HCT116 (cell line): ENCODE results near the gene LCN6. TPM values are rescaled to one million over a fixed set of nuclear protein-coding genes. Genes with fewer than 3 reads are reported as not detected.
A peak's percentile ranks its signal among the peaks of the same experiment; 100 is the strongest.

Experiments
- ATAC-seq: fragments of 200-7000 bp; cut with Tn5 transposase; 2 replicates; pipeline ENCODE4 v1.9.1; 2020; ENCODE audit warnings: mild to moderate bottlenecking, moderate library complexity
- BruUV-seq: library from RNA; stranded (reverse); fragments of 400-500 nt; replicated peaks from 2 replicates; lab custom pipeline; 2021; lab: Mats Ljungman, UMichigan
- CTCF ChIA-PET: fragments of 300-600 bp; sonication (Branson Sonifier 250); formaldehyde crosslinking; loops from one replicate; lab custom pipeline; 2021; ENCODE audit warnings: antibody characterized with exemption; lab: Charles Lee
- POLR2A ChIA-PET: fragments of 300-600, 350-600 bp; sonication (Branson Sonifier 250); formaldehyde crosslinking; loops from one replicate; lab custom pipeline; 2021; ENCODE audit warnings: antibody characterized with exemption; lab: Charles Lee
- RAD21 ChIA-PET, 2 experiments: fragments of 300-600 bp; sonication (Branson Sonifier 250); formaldehyde crosslinking; loops; one replicate each; lab custom pipeline; 2023; ENCODE audit warnings: low total read pairs in 2 of 2; ENCODE audit not compliant: uncharacterized antibody in 2 of 2, unreplicated experiment in 2 of 2, low non-redundant PET in 1 of 2; lab: Charles Lee
- DNase-seq: peaks from one replicate; pipeline ENCODE4 v3.0.0-alpha.2; 2010; ENCODE audit warnings: low read depth, low spot score
- H2AFZ ChIP-seq: fragments of 200-600 bp; shearing (Covaris generic), sonication (generic); 2 replicates; pipeline ENCODE4 v1.6.1; 2017; ENCODE audit warnings: low read depth, mixed run types, mixed read lengths, antibody characterized with exemption, low read length; ENCODE audit not compliant: poor library complexity, severe bottlenecking
- H3K27ac ChIP-seq: 2 replicates; pipeline ENCODE4 v1.5.1; 2012; ENCODE audit warnings: low read depth, low read length
- H3K27me3 ChIP-seq: fragments of 200-600 bp; sonication (generic); 2 replicates; pipeline ENCODE4 v1.6.1; 2016; ENCODE audit warnings: mixed run types, low read length, mixed read lengths; ENCODE audit not compliant: insufficient read depth
- H3K36me3 ChIP-seq, 2 experiments: fragments of 200-500 bp in 1 of 2; fragments of 200-600 bp in 1 of 2; sonication (Bioruptor generic) in 1 of 2; sonication (generic) in 1 of 2; 2 replicates each; pipeline versions ENCODE4 v1.5.1 to v1.6.1; 2014 to 2016; ENCODE audit warnings: low read length in 2 of 2, inconsistent platforms in 1 of 2, mixed read lengths in 1 of 2, mixed run types in 1 of 2; ENCODE audit not compliant: insufficient read depth in 2 of 2, control insufficient read depth in 1 of 2
- H3K4me1 ChIP-seq, 2 experiments: fragments of 200-600 bp in 1 of 2; sonication (generic) in 1 of 2; 2 replicates each; pipeline versions ENCODE4 v1.5.1 to v1.6.1; 2012 to 2017; ENCODE audit warnings: low read length in 2 of 2, inconsistent platforms in 1 of 2, mild to moderate bottlenecking in 1 of 2, mixed read lengths in 1 of 2, mixed run types in 1 of 2, moderate library complexity in 1 of 2; ENCODE audit not compliant: insufficient read depth in 2 of 2, control insufficient read depth in 1 of 2
- H3K4me2 ChIP-seq: fragments of 200-600 bp; sonication (generic); 2 replicates; pipeline ENCODE4 v1.6.1; 2017; ENCODE audit warnings: mixed run types, low read length, mixed read lengths
- H3K4me3 ChIP-seq, 2 experiments: fragments of 200-600 bp in 1 of 2; sonication (generic) in 1 of 2; replicated peaks in 1 of 2; 2 replicates each; pipeline ENCODE4 v1.5.1; 2011 to 2016; ENCODE audit warnings: low read length in 2 of 2, control low read depth in 1 of 2, low read depth in 1 of 2, mild to moderate bottlenecking in 1 of 2, mixed read lengths in 1 of 2, mixed run types in 1 of 2
- H3K79me2 ChIP-seq: fragments of 200-600 bp; sonication (generic); 2 replicates; pipeline ENCODE4 v1.6.1; 2017; ENCODE audit warnings: mild to moderate bottlenecking, mixed run types, low read length, moderate library complexity, mixed read lengths; ENCODE audit not compliant: insufficient read depth
- H3K9ac ChIP-seq: fragments of 200-600 bp; sonication (generic); 2 replicates; pipeline ENCODE4 v1.6.1; 2016; ENCODE audit warnings: low read length, mixed read lengths
- H3K9me2 ChIP-seq: fragments of 200-600 bp; sonication (generic), shearing (Covaris generic); 2 replicates; pipeline ENCODE4 v1.6.1; 2017; ENCODE audit warnings: mixed run types, mild to moderate bottlenecking, moderate library complexity; ENCODE audit not compliant: insufficient read depth
- H3K9me3 ChIP-seq, 2 experiments: fragments of 200-500 bp in 1 of 2; fragments of 200-600 bp in 1 of 2; sonication (Bioruptor generic) in 1 of 2; sonication (generic) in 1 of 2; 2 replicates each; pipeline ENCODE4 v1.6.1; 2014 to 2017; ENCODE audit warnings: low read length in 2 of 2, mixed read lengths in 2 of 2, inconsistent platforms in 1 of 2, low read depth in 1 of 2, mild to moderate bottlenecking in 1 of 2, mixed run types in 1 of 2, moderate library complexity in 1 of 2; ENCODE audit not compliant: control insufficient read depth in 1 of 2, insufficient read depth in 1 of 2
- H4K20me1 ChIP-seq: fragments of 200-600 bp; sonication (generic), shearing (Covaris generic); 2 replicates; pipeline ENCODE4 v1.6.1; 2017; ENCODE audit warnings: mixed run types, mild to moderate bottlenecking, moderate library complexity; ENCODE audit not compliant: insufficient read depth
- CBX3 ChIP-seq: IDR thresholded peaks from 2 replicates; pipeline ENCODE4 v1.6.1; 2012; ENCODE audit warnings: low read depth
- EGR1 ChIP-seq: IDR thresholded peaks from 2 replicates; pipeline ENCODE4 v1.6.1; 2012; ENCODE audit warnings: low read depth
- EZH2phosphoT487 ChIP-seq: fragments of 200-600 bp; IDR thresholded peaks from 2 replicates; pipeline ENCODE4 v1.6.1; 2018; ENCODE audit warnings: antibody characterized with exemption, borderline replicate concordance
- JUND ChIP-seq: IDR thresholded peaks from 2 replicates; pipeline ENCODE4 v1.6.1; 2012
- POLR2AphosphoS5 ChIP-seq: IDR thresholded peaks from 2 replicates; pipeline ENCODE4 v1.6.1; 2011; ENCODE audit warnings: mild to moderate bottlenecking, low read depth, low read length, moderate library complexity
- TCF7L2 ChIP-seq: IDR thresholded peaks from 2 replicates; pipeline ENCODE4 v1.7.0; 2011; ENCODE audit warnings: borderline replicate concordance, inconsistent platforms; ENCODE audit not compliant: insufficient read depth, insufficient read length; ENCODE audit errors: extremely low read depth
- YY1 ChIP-seq: IDR thresholded peaks from 2 replicates; pipeline ENCODE4 v1.6.1; 2011; ENCODE audit warnings: low read length, low read depth, moderate library complexity, mild to moderate bottlenecking; ENCODE audit not compliant: insufficient replicate concordance; ENCODE audit errors: extremely low read depth
- ZFX ChIP-seq: fragments of 450-650 bp; IDR thresholded peaks from 2 replicates; pipeline ENCODE4 v1.6.1; 2017
- ZNF274 ChIP-seq: fragments of 200-500 bp; sonication (Bioruptor generic); IDR thresholded peaks from 2 replicates; pipeline ENCODE4 v1.6.1; 2014; ENCODE audit warnings: mild to moderate bottlenecking, low read depth, low read length, inconsistent platforms
- intact Hi-C: fragments of 100-400 bp; cut with micrococcal nuclease; formaldehyde crosslinking; loops from 2 replicates; pipeline ENCODE4 v1.10.0; 2022
- total RNA-seq: library from RNA; stranded (reverse); gene quantifications from one replicate; pipeline ENCODE4 v1.2.1, GENCODE V29; 2021; ENCODE audit not compliant: unreplicated experiment
- TF ChIP-seq, protein P1 (sequence below), 3 experiments: fragments of 200-600 bp in 1 of 3; sonication (generic) in 1 of 3; IDR thresholded peaks in 2 of 3; conservative IDR thresholded peaks in 1 of 3; 2 replicates each; pipeline ENCODE4 v1.5.1; 2012 to 2017; ENCODE audit warnings: low read depth in 2 of 3, low read length in 2 of 3, antibody characterized with exemption in 1 of 3, borderline replicate concordance in 1 of 3, control low read depth in 1 of 3, mild to moderate bottlenecking in 1 of 3, mixed read lengths in 1 of 3, mixed run types in 1 of 3, moderate library complexity in 1 of 3; ENCODE audit not compliant: insufficient read depth in 1 of 3
- TF ChIP-seq, protein P2 (sequence below): IDR thresholded peaks from 2 replicates; pipeline ENCODE4 v1.6.1; 2012; ENCODE audit warnings: low read depth
- TF ChIP-seq, protein P3 (sequence below): IDR thresholded peaks from 2 replicates; pipeline ENCODE4 v1.6.1; 2012

LCN6 gene
- total RNA-seq, 1 experiment from 2014 or later = not detected

DNA sequence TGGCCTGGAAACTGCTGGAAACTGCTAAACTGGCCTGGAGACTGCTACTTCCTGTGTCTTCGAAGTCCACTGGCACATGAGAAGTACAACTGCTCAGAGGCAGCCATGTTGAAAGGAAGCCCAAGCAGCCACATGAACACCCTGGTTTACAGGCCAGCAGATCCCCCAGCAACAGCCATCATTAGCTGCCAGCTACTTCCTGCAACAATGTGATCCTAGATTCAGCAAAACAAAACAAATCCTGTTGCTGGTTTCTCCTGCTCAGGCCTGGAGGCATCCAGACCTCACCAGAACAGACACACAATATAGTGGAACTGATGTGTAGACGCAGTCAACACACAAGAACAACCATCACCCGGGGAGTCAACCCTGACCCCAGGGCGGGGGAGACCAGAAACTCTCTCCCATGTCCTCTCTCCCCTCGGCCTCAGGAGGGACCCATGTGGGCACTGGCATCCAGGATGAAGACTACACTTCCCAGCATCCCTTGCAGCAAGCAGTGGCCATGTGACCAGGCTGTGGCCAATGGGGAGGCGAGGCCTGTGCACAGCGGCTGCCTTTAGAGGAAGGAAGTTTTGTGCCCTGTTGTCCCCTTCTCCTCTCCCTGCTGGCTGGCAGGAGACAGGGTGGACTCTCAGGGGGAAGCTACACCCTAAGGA lies 25.2 kb upstream of the LCN6 start:
- TF ChIP-seq TCF7L2 = no peak
- TF ChIP-seq JUND = no peak
- TF ChIP-seq POLR2AphosphoS5 = no peak
- TF ChIP-seq, protein P1, sequence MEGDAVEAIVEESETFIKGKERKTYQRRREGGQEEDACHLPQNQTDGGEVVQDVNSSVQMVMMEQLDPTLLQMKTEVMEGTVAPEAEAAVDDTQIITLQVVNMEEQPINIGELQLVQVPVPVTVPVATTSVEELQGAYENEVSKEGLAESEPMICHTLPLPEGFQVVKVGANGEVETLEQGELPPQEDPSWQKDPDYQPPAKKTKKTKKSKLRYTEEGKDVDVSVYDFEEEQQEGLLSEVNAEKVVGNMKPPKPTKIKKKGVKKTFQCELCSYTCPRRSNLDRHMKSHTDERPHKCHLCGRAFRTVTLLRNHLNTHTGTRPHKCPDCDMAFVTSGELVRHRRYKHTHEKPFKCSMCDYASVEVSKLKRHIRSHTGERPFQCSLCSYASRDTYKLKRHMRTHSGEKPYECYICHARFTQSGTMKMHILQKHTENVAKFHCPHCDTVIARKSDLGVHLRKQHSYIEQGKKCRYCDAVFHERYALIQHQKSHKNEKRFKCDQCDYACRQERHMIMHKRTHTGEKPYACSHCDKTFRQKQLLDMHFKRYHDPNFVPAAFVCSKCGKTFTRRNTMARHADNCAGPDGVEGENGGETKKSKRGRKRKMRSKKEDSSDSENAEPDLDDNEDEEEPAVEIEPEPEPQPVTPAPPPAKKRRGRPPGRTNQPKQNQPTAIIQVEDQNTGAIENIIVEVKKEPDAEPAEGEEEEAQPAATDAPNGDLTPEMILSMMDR (IDR thresholded peaks at IDR 0.05 in 2 of 3, conservative IDR thresholded peaks at IDR 0.05 in 1 of 3; ENCODE audit: borderline replicate concordance in 1 of 3, insufficient read depth in 1 of 3, low read depth in 2 of 3, low read length in 2 of 3) = no peak
- TF ChIP-seq, protein P2, sequence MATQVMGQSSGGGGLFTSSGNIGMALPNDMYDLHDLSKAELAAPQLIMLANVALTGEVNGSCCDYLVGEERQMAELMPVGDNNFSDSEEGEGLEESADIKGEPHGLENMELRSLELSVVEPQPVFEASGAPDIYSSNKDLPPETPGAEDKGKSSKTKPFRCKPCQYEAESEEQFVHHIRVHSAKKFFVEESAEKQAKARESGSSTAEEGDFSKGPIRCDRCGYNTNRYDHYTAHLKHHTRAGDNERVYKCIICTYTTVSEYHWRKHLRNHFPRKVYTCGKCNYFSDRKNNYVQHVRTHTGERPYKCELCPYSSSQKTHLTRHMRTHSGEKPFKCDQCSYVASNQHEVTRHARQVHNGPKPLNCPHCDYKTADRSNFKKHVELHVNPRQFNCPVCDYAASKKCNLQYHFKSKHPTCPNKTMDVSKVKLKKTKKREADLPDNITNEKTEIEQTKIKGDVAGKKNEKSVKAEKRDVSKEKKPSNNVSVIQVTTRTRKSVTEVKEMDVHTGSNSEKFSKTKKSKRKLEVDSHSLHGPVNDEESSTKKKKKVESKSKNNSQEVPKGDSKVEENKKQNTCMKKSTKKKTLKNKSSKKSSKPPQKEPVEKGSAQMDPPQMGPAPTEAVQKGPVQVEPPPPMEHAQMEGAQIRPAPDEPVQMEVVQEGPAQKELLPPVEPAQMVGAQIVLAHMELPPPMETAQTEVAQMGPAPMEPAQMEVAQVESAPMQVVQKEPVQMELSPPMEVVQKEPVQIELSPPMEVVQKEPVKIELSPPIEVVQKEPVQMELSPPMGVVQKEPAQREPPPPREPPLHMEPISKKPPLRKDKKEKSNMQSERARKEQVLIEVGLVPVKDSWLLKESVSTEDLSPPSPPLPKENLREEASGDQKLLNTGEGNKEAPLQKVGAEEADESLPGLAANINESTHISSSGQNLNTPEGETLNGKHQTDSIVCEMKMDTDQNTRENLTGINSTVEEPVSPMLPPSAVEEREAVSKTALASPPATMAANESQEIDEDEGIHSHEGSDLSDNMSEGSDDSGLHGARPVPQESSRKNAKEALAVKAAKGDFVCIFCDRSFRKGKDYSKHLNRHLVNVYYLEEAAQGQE = no peak
- TF ChIP-seq, protein P3, sequence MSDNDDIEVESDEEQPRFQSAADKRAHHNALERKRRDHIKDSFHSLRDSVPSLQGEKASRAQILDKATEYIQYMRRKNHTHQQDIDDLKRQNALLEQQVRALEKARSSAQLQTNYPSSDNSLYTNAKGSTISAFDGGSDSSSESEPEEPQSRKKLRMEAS = 0 out of 2 replicates have a peak, but pooled peaks have one; percentile 33
- TF ChIP-seq ZFX = no peak
- TF ChIP-seq EGR1 = no peak
- TF ChIP-seq EZH2phosphoT487 = no peak
- peak; percentile 54; the same call in 1 of the 2 replicates for TF ChIP-seq CBX3
- peak; percentile 67 for TF ChIP-seq YY1
- TF ChIP-seq ZNF274 = no peak
- DNase-seq (no peak), ATAC-seq (peak; percentile 79)
- BruUV-seq = no TSS peak
- Histone ChIP-seq H3K9me2 (no peaks in the 10 kb centered on the region), H3K4me1 (peaks cover 0 to 3% of the 10 kb centered on the region in 2 experiments; a peak in 1 of 4 replicates), H3K4me2 (no peak overlapping the region), H2AFZ (no peak overlapping the region), H3K9me3 (peaks cover 6 to 16% of the 10 kb centered on the region in 2 experiments; a peak in 2 of 4 replicates), H3K9ac (no peak overlapping the region), H3K4me3 (no peak overlapping the region), H3K27ac (no peak overlapping the region), H3K36me3 (no peaks in the 10 kb centered on the region), H4K20me1 (no peaks in the 10 kb centered on the region), H3K79me2 (no peaks in the 10 kb centered on the region), H3K27me3 (no peaks in the 10 kb centered on the region)
- ChIA-PET POLR2A (no interaction called here), CTCF (no interaction called here), RAD21 (no interaction called here)
- intact Hi-C loops = no loop called here
